GM10248 (cell line): ENCODE data around the gene FGF3.

Experiments
- CTCF ChIA-PET: fragments of 300-600 bp; sonication (Branson Sonifier 250); formaldehyde crosslinking; extraction: SDS; loops from one replicate; lab custom pipeline; 2021; ENCODE audit warnings: antibody characterized with exemption; lab: Yijun Ruan, JAX
- POLR2A ChIA-PET: fragments of 350-650 bp; sonication (Branson Sonifier 250); formaldehyde crosslinking; extraction: SDS; loops from one replicate; lab custom pipeline; 2020; ENCODE audit warnings: antibody characterized with exemption; lab: Yijun Ruan, JAX
- DNase-seq: peaks from one replicate; pipeline ENCODE4 v3.0.0; 2012; ENCODE audit errors: extremely low spot score
- TF ChIP-seq, protein P1 (sequence below): IDR thresholded peaks from 2 replicates; pipeline ENCODE4 v1.5.1; 2012; ENCODE audit warnings: mild to moderate bottlenecking, low read depth; ENCODE audit errors: extremely low read depth, missing control alignments, control extremely low read depth

FGF3 gene

DNA sequence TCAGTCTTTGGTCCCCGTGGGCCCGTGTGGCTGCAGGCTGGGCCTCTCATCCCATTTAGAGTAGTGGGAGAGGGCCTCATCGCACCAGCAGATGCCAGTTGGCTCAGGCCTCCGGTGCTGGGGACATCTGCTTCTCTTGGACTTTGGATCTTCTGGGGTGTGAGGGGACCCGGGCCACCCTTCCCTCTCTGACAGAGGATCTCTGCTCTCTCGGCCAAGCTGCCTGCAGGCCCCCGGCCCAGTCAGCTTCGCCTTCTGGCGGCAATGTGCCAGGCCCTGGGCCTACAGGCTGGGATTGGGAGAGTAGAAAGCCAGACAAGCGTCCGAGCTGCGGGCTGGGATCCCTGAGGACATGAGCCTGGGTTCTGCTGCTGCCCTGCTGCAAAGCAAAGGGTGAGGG is 15.0 kb upstream of the FGF3 start:
- TF ChIP-seq, protein P1, sequence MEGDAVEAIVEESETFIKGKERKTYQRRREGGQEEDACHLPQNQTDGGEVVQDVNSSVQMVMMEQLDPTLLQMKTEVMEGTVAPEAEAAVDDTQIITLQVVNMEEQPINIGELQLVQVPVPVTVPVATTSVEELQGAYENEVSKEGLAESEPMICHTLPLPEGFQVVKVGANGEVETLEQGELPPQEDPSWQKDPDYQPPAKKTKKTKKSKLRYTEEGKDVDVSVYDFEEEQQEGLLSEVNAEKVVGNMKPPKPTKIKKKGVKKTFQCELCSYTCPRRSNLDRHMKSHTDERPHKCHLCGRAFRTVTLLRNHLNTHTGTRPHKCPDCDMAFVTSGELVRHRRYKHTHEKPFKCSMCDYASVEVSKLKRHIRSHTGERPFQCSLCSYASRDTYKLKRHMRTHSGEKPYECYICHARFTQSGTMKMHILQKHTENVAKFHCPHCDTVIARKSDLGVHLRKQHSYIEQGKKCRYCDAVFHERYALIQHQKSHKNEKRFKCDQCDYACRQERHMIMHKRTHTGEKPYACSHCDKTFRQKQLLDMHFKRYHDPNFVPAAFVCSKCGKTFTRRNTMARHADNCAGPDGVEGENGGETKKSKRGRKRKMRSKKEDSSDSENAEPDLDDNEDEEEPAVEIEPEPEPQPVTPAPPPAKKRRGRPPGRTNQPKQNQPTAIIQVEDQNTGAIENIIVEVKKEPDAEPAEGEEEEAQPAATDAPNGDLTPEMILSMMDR, result no peak
- ChIA-PET CTCF (interaction anchor here (1.4 kb wide), 1 partner anchor 14 kb away, joined by 3 read pairs; no protein-coding TSS in a partner anchor), POLR2A (no interaction called here)
- no peak for DNase-seq

- CTCF ChIA-PET, result interaction anchor here (0.6 kb wide), 1 partner anchor 9 kb away, joined by 3 read pairs; no protein-coding TSS in a partner anchor
- TF ChIP-seq, protein P1, result no peak
- DNase-seq, result no peak
- POLR2A ChIA-PET, result no interaction called here
These were observed 13.6 kb upstream of the FGF3 start for GRCh38 chr11:69832561-69833413.

GRCh38 chr11:69831985-69832384 is 12.8 kb upstream of the FGF3 start:
- no peak for DNase-seq
- CTCF ChIA-PET, result no interaction called here
- TF ChIP-seq, protein P1, result no peak
- POLR2A ChIA-PET, result no interaction called here

DNA sequence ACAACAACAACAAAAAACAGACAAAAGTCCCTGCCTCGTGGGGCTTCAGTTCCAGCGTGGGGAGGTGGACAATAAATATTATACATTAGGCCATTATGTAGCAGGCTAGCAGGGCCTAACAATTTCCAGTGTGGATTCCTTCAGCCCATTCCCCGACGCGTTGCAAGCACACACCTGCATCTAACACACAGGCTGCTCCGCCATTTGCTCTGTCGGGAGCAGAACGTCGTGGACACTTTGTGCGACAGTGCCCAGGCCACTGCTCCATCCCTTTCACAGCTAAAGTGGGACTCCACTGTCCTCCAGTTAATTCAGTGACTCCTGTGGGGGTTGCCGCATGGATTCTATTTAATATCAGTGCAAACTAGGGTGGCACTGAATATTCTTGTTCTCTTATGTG is 10.9 kb upstream of the FGF3 start:
- TF ChIP-seq, protein P1, result no peak
- POLR2A ChIA-PET, result no interaction called here
- CTCF ChIA-PET, result no interaction called here
- no peak for DNase-seq

GRCh38 chr11:69828971-69829344 is 9.7 kb upstream of the FGF3 start:
- CTCF ChIA-PET, result no interaction called here
- no peak for DNase-seq
- POLR2A ChIA-PET, result no interaction called here
- TF ChIP-seq, protein P1, result no peak

DNA sequence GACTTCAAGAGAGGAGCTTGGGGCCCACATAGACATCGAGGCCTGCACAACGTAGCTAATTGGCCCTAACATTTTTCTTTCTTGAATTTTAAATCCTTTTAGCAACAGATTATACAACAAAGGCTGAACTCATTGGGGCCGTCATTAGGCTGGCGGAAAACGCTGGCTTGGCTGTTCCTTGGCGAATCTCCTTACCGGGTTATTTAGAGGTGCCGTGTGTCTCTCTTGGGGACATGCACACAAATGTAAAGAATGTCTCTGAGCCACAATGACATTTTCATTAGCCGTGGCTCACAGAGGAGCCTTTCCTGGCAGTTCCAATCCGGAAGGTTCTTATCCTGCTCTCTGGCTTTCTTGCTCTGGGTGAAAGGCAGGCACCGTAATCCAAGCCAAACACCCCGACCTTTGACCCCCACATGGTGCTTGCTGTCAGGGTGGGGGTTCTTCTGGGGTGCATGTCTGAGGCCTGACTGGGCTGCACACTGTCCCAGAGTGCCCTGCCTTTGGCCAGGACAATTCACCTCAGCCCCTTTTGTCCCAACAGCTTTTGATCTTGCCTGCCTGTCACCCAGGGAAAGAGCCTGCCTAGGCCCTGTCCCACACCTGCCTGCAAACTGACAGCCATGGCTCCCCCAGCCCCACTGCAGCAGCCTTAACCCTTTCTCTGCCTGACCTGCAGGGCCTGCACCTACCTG is 9.2 kb upstream of the FGF3 start:
- DNase-seq, result no peak
- ChIA-PET CTCF (no interaction called here), POLR2A (no interaction called here)
- TF ChIP-seq, protein P1, result no peak
